Measurements from ENCODE around the gene NEK11. TPM values are rescaled to one million over a fixed set of nuclear protein-coding genes. Genes with fewer than 3 reads are reported as not detected.

Gene NEK11
- polyA plus RNA-seq, 3 donors = 0.31 to 0.56 (median 0.43) TPM

- no peak for TF ChIP-seq CTCF (IDR thresholded peaks at IDR 0.05)
Measured at GRCh38 chr3:130997289-130997688, 29.4 kb upstream of the NEK11 start.

GRCh38 chr3:131001071-131001470 is 25.6 kb upstream of the NEK11 start:
- Histone ChIP-seq H3K9ac (ENCODE audit: insufficient read depth, low read length, poor library complexity, severe bottlenecking) (no peak overlapping the region), H3K27ac (ENCODE audit: low read depth in 1 of 2, low read length in 2 of 2) (no peak overlapping the region), H3K79me2 (ENCODE audit: insufficient read depth, low read length) (no peaks in the 10 kb centered on the region), H3K4me3 (replicated peaks in 1 of 3; ENCODE audit: low read depth in 2 of 3, low read length in 3 of 3) (no peak overlapping the region), H3K27me3 (ENCODE audit: control insufficient read depth in 2 of 2, insufficient read depth in 2 of 2, low read length in 2 of 2) (no peaks in the 10 kb centered on the region), H3K9me3 (replicated peaks in 1 of 2; ENCODE audit: control insufficient read depth in 1 of 2, insufficient read depth in 1 of 2, low read length in 2 of 2) (no peaks in the 10 kb centered on the region), H3K4me1 (ENCODE audit: control insufficient read depth in 1 of 2, insufficient read depth in 2 of 2, low read length in 2 of 2) (peaks cover 10 to 11% of the 10 kb centered on the region in 2 donors), H3K36me3 (replicated peaks in 1 of 2; ENCODE audit: control insufficient read depth in 1 of 2, insufficient read depth in 2 of 2, low read length in 2 of 2) (peaks cover 14 to 75% of the 10 kb centered on the region in 2 donors), H3K4me2 (replicated peaks; ENCODE audit: extremely low read depth, low read length, poor library complexity, severe bottlenecking) (no peak overlapping the region), H4K20me1 (ENCODE audit: insufficient read depth, low read length) (no peaks in the 10 kb centered on the region), H2AFZ (ENCODE audit: insufficient read depth, low read depth, low read length, poor library complexity, severe bottlenecking) (no peak overlapping the region)
- Mint-ChIP-seq H3K27me3 (ENCODE audit: low read depth in 3 of 3) (no peaks in the 10 kb centered on the region), H3K4me3 (no peak overlapping the region), H3K4me1 (peaks cover 11% of the 10 kb centered on the region), H3K36me3 (peaks cover 36 to 40% of the 10 kb centered on the region in 2 donors), H3K9me3 (no peaks in the 10 kb centered on the region), H3K27ac (peak overlapping the region in 1 of 7 donors; percentile 76)
- no CpG with 5 or more reads among the region's 1 CpG for WGBS (ENCODE audit: insufficient coverage)
- intact Hi-C loops (cut with micrococcal nuclease) = no loop called here
- DNase-seq = no peak
- TF ChIP-seq CTCF (IDR thresholded peaks at IDR 0.05) = no peak

More at GRCh38 chr3:130997289-130997688, 29.4 kb upstream of the NEK11 start:
- H3K79me2 ChIP-seq (ENCODE audit: insufficient read depth, low read length) = no peaks in the 10 kb centered on the region
- no peaks in the 10 kb centered on the region for H4K20me1 ChIP-seq (ENCODE audit: insufficient read depth, low read length)
- Mint-ChIP-seq H3K27ac (peak overlapping the region in 6 of 7 donors; percentile 56 to 86 (median 69)), H3K36me3 (peaks cover 29 to 31% of the 10 kb centered on the region in 2 donors), H3K27me3 (ENCODE audit: low read depth in 3 of 3) (no peaks in the 10 kb centered on the region), H3K9me3 (no peaks in the 10 kb centered on the region), H3K4me3 (no peak overlapping the region), H3K4me1 (peaks cover 11% of the 10 kb centered on the region)
- peak overlapping the region in 1 of 2 donors; percentile 81 for H3K27ac ChIP-seq (ENCODE audit: low read depth in 1 of 2, low read length in 2 of 2)
- no peak overlapping the region for H3K4me3 ChIP-seq (replicated peaks in 1 of 3; ENCODE audit: low read depth in 2 of 3, low read length in 3 of 3)
- no peak overlapping the region for H2AFZ ChIP-seq (ENCODE audit: insufficient read depth, low read depth, low read length, poor library complexity, severe bottlenecking)
- H3K36me3 ChIP-seq (replicated peaks in 1 of 2; ENCODE audit: control insufficient read depth in 1 of 2, insufficient read depth in 2 of 2, low read length in 2 of 2) = peaks cover 12 to 66% of the 10 kb centered on the region in 2 donors
- WGBS (ENCODE audit: insufficient coverage) = no CpG with 5 or more reads among the region's 7 CpGs
- peaks cover 10 to 11% of the 10 kb centered on the region in 2 donors for H3K4me1 ChIP-seq (ENCODE audit: control insufficient read depth in 1 of 2, insufficient read depth in 2 of 2, low read length in 2 of 2)
- peak overlapping the region; percentile 21 for H3K4me2 ChIP-seq (replicated peaks; ENCODE audit: extremely low read depth, low read length, poor library complexity, severe bottlenecking)
- no peak overlapping the region for H3K9ac ChIP-seq (ENCODE audit: insufficient read depth, low read length, poor library complexity, severe bottlenecking)
- no peaks in the 10 kb centered on the region for H3K9me3 ChIP-seq (replicated peaks in 1 of 2; ENCODE audit: control insufficient read depth in 1 of 2, insufficient read depth in 1 of 2, low read length in 2 of 2)
- H3K27me3 ChIP-seq (ENCODE audit: control insufficient read depth in 2 of 2, insufficient read depth in 2 of 2, low read length in 2 of 2) = no peaks in the 10 kb centered on the region
- intact Hi-C loops (cut with micrococcal nuclease) = no loop called here
- DNase-seq = peak; percentile 35 to 77 (median 46)
